Astrocyte (in vitro differentiated cells and primary cell): Measurements from ENCODE around the gene ARSA.

Experiments
- CTCF ChIP-seq: IDR thresholded peaks from 2 replicates; pipeline ENCODE4 v1.5.1; 2011; ENCODE audit warnings: low read depth, mild to moderate bottlenecking, inconsistent platforms, low read length, moderate library complexity; ENCODE audit not compliant: insufficient read depth
- EZH2 ChIP-seq: IDR thresholded peaks from 2 replicates; pipeline ENCODE4 v1.6.1; 2012; ENCODE audit warnings: mild to moderate bottlenecking, low read length, inconsistent platforms; ENCODE audit not compliant: insufficient read depth

- TF ChIP-seq CTCF (no peak), EZH2 (no peak)
Observed at GRCh38 chr22:50576806-50577696, 50.9 kb downstream of the ARSA start.
